ENCODE data around the gene AURKB.

GRCh38 chr17:8163978-8164814 is 46.2 kb downstream of the AURKB start:
- TF ChIP-seq CTCF (conservative IDR thresholded peaks at IDR 0.05 in 1 of 2, IDR thresholded peaks at IDR 0.05 in 1 of 2; ENCODE audit: extremely low read depth in 1 of 2, insufficient read depth in 1 of 2, low read depth in 1 of 2, low read length in 2 of 2): no peak
- TF ChIP-seq EZH2 (IDR thresholded peaks at IDR 0.05; ENCODE audit: borderline replicate concordance, low read length): no peak
